Endothelial cell of umbilical vein (primary cell): ENCODE measurements around the gene MAST1. TPM values are rescaled to one million over a fixed set of nuclear protein-coding genes. Genes with fewer than 3 reads are reported as not detected.

Experiments used
- BruUV-seq: library from RNA; stranded (reverse); fragments of 400-500 nt; replicated peaks from 2 replicates; lab custom pipeline; 2021; lab: Mats Ljungman, UMichigan
- CTCF ChIA-PET: fragments of 300-600, 350-600 bp; sonication (Branson Sonifier 250); formaldehyde crosslinking; loops from one replicate; lab custom pipeline; 2021; ENCODE audit warnings: antibody characterized with exemption, inconsistent platforms; lab: Charles Lee
- POLR2A ChIA-PET: fragments of 300-600, 350-600 bp; sonication (Branson Sonifier 250); formaldehyde crosslinking; loops from one replicate; lab custom pipeline; 2021; ENCODE audit warnings: antibody characterized with exemption, inconsistent platforms; lab: Charles Lee
- DNase-seq: peaks from one replicate; pipeline ENCODE4 v3.0.0-alpha.2; 2011; ENCODE audit warnings: low read depth, low spot score
- FAIRE-seq: peaks from 2 replicates; lab custom pipeline; 2011; peaks lifted over from hg19 to GRCh38; lab: Jason Lieb, UNC
- H2AFZ ChIP-seq: 2 replicates; pipeline ENCODE4 v1.6.0; 2012; ENCODE audit warnings: low read depth, low read length, control low read depth, inconsistent platforms
- H3K27ac ChIP-seq: 2 replicates; pipeline ENCODE4 v1.5.1; 2011; ENCODE audit warnings: low read depth, mild to moderate bottlenecking, control low read depth, low read length, moderate library complexity; ENCODE audit not compliant: insufficient read depth
- H3K27me3 ChIP-seq, 2 experiments: 2 replicates each; pipeline versions ENCODE4 v1.6.0 to v1.6.1; 2011; ENCODE audit warnings: low read length in 2 of 2, mixed read lengths in 1 of 2; ENCODE audit not compliant: control insufficient read depth in 2 of 2, insufficient read depth in 2 of 2
- H3K36me3 ChIP-seq, 2 experiments: 2 replicates in 1 of 2; 3 replicates in 1 of 2; pipeline ENCODE4 v1.5.1; 2011; ENCODE audit warnings: low read length in 2 of 2, mild to moderate bottlenecking in 1 of 2, moderate library complexity in 1 of 2; ENCODE audit not compliant: control insufficient read depth in 2 of 2, insufficient read depth in 2 of 2; ENCODE audit errors: extremely low read depth in 1 of 2
- H3K4me1 ChIP-seq: 3 replicates; pipeline ENCODE4 v1.5.1; 2011; ENCODE audit warnings: mild to moderate bottlenecking, low read length; ENCODE audit not compliant: control insufficient read depth, insufficient read depth; ENCODE audit errors: extremely low read depth
- H3K4me2 ChIP-seq: 2 replicates; pipeline ENCODE4 v1.6.1; 2011; ENCODE audit warnings: low read length, control low read depth, mixed read lengths; ENCODE audit not compliant: insufficient read depth
- H3K4me3 ChIP-seq, 3 experiments: fragments of 200-600 bp in 1 of 3; sonication (generic), shearing (Covaris generic) in 1 of 3; replicated peaks in 1 of 3; 2 replicates each; pipeline ENCODE4 v1.5.1; 2011 to 2016; ENCODE audit warnings: control low read depth in 3 of 3, low read length in 3 of 3, mild to moderate bottlenecking in 2 of 3, inconsistent platforms in 1 of 3, low read depth in 1 of 3, moderate library complexity in 1 of 3; ENCODE audit not compliant: insufficient read depth in 1 of 3
- H3K79me2 ChIP-seq: 2 replicates; pipeline ENCODE4 v1.6.0; 2012; ENCODE audit warnings: low read length, inconsistent platforms; ENCODE audit not compliant: control insufficient read depth, insufficient read depth
- H3K9ac ChIP-seq: replicated peaks from 2 replicates; pipeline ENCODE3; 2011; ENCODE audit warnings: low read length, control low read depth; ENCODE audit not compliant: insufficient read depth; ENCODE audit errors: extremely low read depth
- H3K9me1 ChIP-seq: replicated peaks from 3 replicates; pipeline ENCODE4 v1.6.0; 2011; ENCODE audit warnings: mild to moderate bottlenecking, low read length; ENCODE audit not compliant: control insufficient read depth, insufficient read depth; ENCODE audit errors: extremely low read depth
- H3K9me3 ChIP-seq: replicated peaks from 2 replicates; pipeline ENCODE4 v1.5.1; 2012; ENCODE audit warnings: low read length, inconsistent platforms; ENCODE audit not compliant: control insufficient read depth, insufficient read depth
- H4K20me1 ChIP-seq: replicated peaks from 2 replicates; pipeline ENCODE3; 2011; ENCODE audit warnings: mild to moderate bottlenecking, low read length; ENCODE audit not compliant: control insufficient read depth, insufficient read depth; ENCODE audit errors: extremely low read depth
- EZH2 ChIP-seq: IDR thresholded peaks from 2 replicates; pipeline ENCODE4 v1.6.1; 2012; ENCODE audit warnings: borderline replicate concordance, low read depth, mild to moderate bottlenecking, moderate library complexity, low read length, inconsistent platforms; ENCODE audit not compliant: severe bottlenecking
- FOS ChIP-seq: IDR thresholded peaks from 2 replicates; pipeline ENCODE4 v1.6.1; 2011; ENCODE audit warnings: mild to moderate bottlenecking, low read length, moderate library complexity, borderline replicate concordance; ENCODE audit not compliant: insufficient read depth
- GATA2 ChIP-seq: IDR thresholded peaks from 2 replicates; pipeline ENCODE4 v1.7.0; 2011; ENCODE audit warnings: low read depth, mild to moderate bottlenecking, moderate library complexity, mixed read lengths, low read length; ENCODE audit not compliant: insufficient read length, insufficient read depth
- JUN ChIP-seq: IDR thresholded peaks from 2 replicates; pipeline ENCODE4 v1.6.1; 2011; ENCODE audit warnings: borderline replicate concordance, low read depth; ENCODE audit not compliant: insufficient read length, insufficient read depth
- MYC ChIP-seq: IDR thresholded peaks from one replicate; pipeline ENCODE4 v1.6.1; 2011; ENCODE audit warnings: mild to moderate bottlenecking, low read depth, low read length
- POLR2A ChIP-seq: IDR thresholded peaks from 2 replicates; pipeline ENCODE4 v1.6.1; 2012; ENCODE audit warnings: low read depth, mild to moderate bottlenecking, control low read depth, low read length
- POLR2AphosphoS5 ChIP-seq: IDR thresholded peaks from 2 replicates; pipeline ENCODE4 v1.6.1; 2012; ENCODE audit warnings: low read depth, mild to moderate bottlenecking, control low read depth, low read length, moderate library complexity; ENCODE audit not compliant: insufficient read depth
- dilution Hi-C: fragments of 300-500 bp; cut with MboI; formaldehyde crosslinking; loops from one replicate; pipeline ENCODE4 v1.15.0; 2019; ENCODE audit warnings: low sequenced_read_pairs; ENCODE audit not compliant: extremely low pct_ligation_motif_present
- intact Hi-C: fragments of 100-400 bp; cut with micrococcal nuclease; formaldehyde crosslinking; loops from one replicate; pipeline ENCODE4 v1.10.0; 2022
- polyA plus RNA-seq, 4 experiments: library from polyadenylated mRNA; depleted of rRNA in 3 of 4; stranded (reverse) in 3 of 4; unstranded in 1 of 4; fragments of >200 nt; gene quantifications; 2 replicates each; pipeline versions ENCODE4 v1.2.1 to v1.2.3, GENCODE V29; 2011 to 2012; ENCODE audit warnings: missing spikeins in 1 of 4
- total RNA-seq: library from RNA; stranded (reverse); gene quantifications from 2 replicates; pipeline ENCODE4 v1.2.3, GENCODE V29; 2021
- TF ChIP-seq, protein P1 (sequence below): IDR thresholded peaks from 2 replicates; pipeline ENCODE4 v1.6.1; 2011; ENCODE audit not compliant: insufficient read depth, insufficient read length
- TF ChIP-seq, protein P2 (sequence below), 2 donors: IDR thresholded peaks; 1 replicate in 1 of 2; 2 replicates in 1 of 2; pipeline ENCODE4 v1.5.1; 2011; ENCODE audit warnings: low read length in 2 of 2, mild to moderate bottlenecking in 2 of 2, moderate library complexity in 2 of 2, control low read depth in 1 of 2, inconsistent platforms in 1 of 2, low read depth in 1 of 2; ENCODE audit not compliant: insufficient read depth in 1 of 2; ENCODE audit errors: extremely low read depth in 1 of 2

Gene MAST1
- total and polyA plus RNA-seq, 2 donors (not counting 3 experiments of a cell fraction or from before 2014, with no cell fraction given): 0.13 to 0.46 TPM

DNA sequence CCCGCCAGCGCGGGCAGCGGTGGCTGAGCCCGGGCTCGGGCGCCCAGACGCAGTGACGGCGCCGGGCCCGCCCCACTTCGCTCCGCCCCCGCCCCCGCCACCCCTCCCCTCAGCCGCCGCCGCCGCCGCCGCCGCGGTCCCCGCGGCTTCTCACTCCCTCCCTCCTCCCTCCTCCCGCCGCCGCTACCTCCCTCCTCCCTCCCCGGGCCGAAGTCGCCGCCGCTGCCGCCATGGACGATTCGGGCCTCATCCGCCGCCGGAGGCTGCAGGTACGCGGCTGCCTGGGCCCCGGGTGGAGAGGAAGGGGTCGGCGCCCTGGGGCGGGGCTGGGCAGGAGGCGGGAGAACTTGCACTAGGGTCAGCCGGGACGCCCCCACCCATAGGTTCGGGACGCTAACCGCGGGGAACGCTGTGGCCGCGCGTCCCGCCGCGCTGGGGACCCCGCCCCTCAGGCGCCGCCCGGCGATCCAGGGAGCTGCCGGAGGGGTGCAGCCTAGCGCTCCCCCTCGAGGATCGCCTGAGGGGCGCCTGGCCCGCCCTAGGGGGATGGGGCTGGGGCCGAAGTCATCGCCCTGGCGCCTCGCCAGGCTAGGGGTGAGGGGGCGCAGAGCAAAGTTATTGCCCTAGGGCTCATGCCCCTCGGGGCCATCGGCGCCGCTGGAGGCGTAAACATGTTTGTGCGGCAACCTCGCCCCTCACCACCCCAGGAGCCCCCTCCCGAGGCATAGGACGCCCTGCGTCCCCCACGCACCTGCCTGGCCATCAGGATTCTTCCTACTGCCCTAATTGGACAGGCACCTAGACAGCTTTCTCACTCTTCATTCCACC is 4.4 kb upstream of the MAST1 start:
- TF ChIP-seq GATA2 (no peak), FOS (no peak), POLR2AphosphoS5 (no peak), JUN (no peak), POLR2A (no peak), EZH2 (no peak), MYC (no peak)
- TF ChIP-seq, protein P1, sequence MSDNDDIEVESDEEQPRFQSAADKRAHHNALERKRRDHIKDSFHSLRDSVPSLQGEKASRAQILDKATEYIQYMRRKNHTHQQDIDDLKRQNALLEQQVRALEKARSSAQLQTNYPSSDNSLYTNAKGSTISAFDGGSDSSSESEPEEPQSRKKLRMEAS: no peak
- TF ChIP-seq, protein P2, sequence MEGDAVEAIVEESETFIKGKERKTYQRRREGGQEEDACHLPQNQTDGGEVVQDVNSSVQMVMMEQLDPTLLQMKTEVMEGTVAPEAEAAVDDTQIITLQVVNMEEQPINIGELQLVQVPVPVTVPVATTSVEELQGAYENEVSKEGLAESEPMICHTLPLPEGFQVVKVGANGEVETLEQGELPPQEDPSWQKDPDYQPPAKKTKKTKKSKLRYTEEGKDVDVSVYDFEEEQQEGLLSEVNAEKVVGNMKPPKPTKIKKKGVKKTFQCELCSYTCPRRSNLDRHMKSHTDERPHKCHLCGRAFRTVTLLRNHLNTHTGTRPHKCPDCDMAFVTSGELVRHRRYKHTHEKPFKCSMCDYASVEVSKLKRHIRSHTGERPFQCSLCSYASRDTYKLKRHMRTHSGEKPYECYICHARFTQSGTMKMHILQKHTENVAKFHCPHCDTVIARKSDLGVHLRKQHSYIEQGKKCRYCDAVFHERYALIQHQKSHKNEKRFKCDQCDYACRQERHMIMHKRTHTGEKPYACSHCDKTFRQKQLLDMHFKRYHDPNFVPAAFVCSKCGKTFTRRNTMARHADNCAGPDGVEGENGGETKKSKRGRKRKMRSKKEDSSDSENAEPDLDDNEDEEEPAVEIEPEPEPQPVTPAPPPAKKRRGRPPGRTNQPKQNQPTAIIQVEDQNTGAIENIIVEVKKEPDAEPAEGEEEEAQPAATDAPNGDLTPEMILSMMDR (IDR thresholded peaks at IDR 0.05; ENCODE audit: extremely low read depth in 1 of 2, insufficient read depth in 1 of 2, low read depth in 1 of 2, low read length in 2 of 2): no peak
- POLR2A ChIA-PET: no interaction called here
- no peak overlapping the region for H3K27ac ChIP-seq
- BruUV-seq: no TSS peak
- no peak overlapping the region for H3K4me2 ChIP-seq
- no peak for DNase-seq
- no peaks in the 10 kb centered on the region for H3K79me2 ChIP-seq
- H4K20me1 ChIP-seq: no peaks in the 10 kb centered on the region
- H3K4me1 ChIP-seq: no peaks in the 10 kb centered on the region
- H3K4me3 ChIP-seq: peak overlapping the region in 1 of 3 experiments; percentile 22
- no peak for FAIRE-seq
- no peak overlapping the region for H3K9ac ChIP-seq
- intact Hi-C loops: no loop called here
- CTCF ChIA-PET: interaction anchor here (1.0 to 1.8 kb wide), 5 partner anchors 10 to 68 kb away, joined by 3 to 5 read pairs (median 4); no protein-coding TSS in a partner anchor
- H3K9me3 ChIP-seq: no peaks in the 10 kb centered on the region
- H3K36me3 ChIP-seq: no peaks in the 10 kb centered on the region
- H3K27me3 ChIP-seq: peaks cover 44 to 56% of the 10 kb centered on the region in 2 experiments
- no peaks in the 10 kb centered on the region for H3K9me1 ChIP-seq
- H2AFZ ChIP-seq: no peak overlapping the region
- dilution Hi-C loops: no loop called here
